GM18907 (cell line): ENCODE results near the gene ID2.

Experiments used
- ATAC-seq: cut with Tn5 transposase; IDR thresholded peaks from one replicate; pipeline ENCODE4 v1.9.1; 2021; ENCODE audit warnings: mild to moderate bottlenecking, moderate library complexity; ENCODE audit not compliant: unreplicated experiment

Gene ID2

DNA sequence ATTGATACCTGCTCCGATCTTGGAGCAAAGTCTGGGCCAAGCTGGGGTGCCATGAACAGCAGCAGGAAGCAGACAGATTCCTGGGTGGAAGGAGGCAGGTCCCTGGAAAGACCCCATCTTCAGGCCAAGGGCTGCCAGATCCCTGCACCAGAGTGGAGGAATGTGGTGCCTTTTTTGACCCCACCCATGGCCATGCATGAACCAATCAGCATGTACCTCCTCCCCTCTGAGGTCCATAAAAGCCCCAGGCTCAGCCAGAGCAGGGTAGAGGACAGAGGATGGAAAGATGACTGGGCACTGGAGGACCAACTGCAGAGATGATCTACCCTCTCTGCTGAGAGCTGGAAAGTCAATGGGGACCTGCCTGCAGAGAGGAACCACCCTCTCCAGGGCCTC lies 34.4 kb upstream of the ID2 start:
- ATAC-seq = no peak

GRCh38 chr2:8648441-8649213 lies 33.2 kb upstream of the ID2 start:
- ATAC-seq = no peak

DNA sequence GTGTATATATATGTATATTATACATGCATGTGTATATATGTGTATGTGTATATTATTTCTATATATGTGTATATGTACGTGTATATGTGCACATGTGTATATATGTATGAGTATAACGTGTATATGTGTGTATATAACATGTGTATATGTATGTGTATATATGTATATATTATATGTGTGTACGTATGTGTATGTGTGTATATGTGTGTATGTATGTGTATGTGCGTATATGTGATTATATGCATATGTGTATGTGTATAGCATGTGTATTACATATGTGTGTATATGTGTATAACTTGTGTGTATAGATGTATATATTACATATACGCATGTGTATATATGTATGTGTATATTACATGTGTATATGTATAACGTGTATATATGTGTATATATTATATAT lies 32.1 kb upstream of the ID2 start:
- no peak for ATAC-seq

- ATAC-seq = no peak
Measured at GRCh38 chr2:8650256-8650655, 31.6 kb upstream of the ID2 start.

- ATAC-seq = no peak
Measured at GRCh38 chr2:8652774-8653426, 29.0 kb upstream of the ID2 start.

DNA sequence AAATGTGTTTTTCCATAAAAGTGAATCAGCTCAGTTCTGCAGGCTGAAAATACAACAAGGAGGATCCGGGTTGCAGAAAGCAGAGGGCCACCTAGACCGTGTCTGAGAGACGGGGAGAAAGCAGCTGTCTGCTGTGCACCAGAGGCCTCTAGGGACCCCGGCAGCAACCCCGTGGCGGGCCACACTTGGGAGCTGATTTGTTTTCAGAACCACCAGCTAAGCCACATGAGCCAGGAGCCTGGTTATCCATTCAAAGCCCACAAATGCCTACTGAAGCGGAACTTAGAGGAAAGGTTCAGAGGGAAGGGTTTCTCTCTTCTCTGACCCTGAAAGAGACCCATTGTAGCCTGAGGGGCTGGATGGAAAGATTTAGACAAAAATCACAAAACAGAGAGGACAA lies 28.4 kb upstream of the ID2 start:
- peak; percentile 65 for ATAC-seq

GRCh38 chr2:8654041-8654440 lies 27.8 kb upstream of the ID2 start:
- no peak for ATAC-seq

- ATAC-seq = no peak
Measured at GRCh38 chr2:8654483-8654882, 27.4 kb upstream of the ID2 start.

DNA sequence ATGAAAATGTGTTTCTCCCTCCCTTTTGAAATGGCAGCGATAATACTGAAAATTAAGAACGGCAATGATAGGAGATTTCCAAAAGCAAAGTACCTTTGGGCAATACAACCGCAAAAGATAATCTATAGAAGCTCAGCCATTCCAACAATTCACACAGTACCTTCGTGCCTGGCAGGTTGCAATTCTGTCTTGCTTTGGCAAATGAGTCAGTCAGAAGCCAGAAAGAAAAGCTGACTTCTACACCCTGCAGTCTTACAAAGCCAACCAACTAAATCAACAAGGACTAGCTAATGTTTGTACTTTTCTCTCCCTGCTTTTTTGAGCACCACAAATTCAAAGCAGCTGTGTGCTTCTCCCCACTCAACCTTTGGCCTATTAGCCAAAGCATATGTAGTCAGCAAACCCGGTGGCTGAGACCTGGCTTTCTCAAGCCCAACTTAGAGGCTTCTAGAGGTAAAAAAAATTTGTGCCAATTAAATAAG lies 25.7 kb upstream of the ID2 start:
- no peak for ATAC-seq

DNA sequence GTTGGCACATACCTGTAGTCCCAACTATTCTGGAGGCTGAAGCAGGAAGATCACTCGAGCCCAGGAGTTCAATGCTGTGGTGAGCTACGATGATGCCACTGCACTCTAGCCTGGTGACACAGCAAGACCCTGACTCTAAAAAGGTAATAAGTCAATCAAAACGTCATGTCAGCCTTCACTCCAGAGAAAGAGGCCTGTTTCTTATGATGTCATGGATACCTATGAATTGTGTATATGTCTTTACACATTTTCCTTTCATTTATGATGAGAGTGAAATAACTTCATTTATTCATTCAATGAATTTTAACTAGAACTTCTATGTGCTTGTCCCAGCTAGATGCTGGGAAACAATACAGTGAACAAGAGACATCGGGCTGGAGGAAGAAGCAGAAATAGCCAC lies 25.0 kb upstream of the ID2 start:
- ATAC-seq = no peak

DNA sequence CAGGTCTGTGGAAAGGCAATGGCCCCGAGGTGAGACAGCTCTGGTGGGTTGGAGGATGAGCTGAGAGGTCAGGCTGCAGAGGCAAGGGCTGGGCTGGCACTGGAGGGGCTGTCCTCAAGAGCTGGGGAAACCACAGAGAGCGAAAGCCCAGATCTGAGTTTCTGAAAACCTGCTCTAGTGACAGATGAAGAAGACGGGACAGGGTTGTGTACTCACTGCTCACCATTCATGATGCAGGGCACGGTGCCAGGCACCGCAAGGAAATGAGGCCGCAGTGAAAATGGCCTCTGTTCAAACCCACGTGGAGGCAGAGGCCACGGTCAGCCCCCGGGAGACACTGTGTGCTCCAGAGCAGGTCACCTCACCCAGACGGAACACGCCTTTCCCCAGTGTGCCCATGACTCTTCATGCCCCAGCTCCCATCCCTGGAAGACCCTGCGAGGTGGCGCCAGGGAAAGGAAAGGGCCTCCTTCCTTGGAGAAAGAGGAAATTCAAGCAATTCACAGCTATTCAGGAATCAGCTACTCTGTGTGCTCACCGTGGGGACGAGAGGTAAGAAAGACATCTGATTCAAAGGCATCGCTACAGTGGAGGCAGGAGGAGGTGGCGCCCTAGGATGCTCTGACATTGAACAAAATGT lies 24.3 kb upstream of the ID2 start:
- no peak for ATAC-seq

GRCh38 chr2:8658064-8658862 lies 23.6 kb upstream of the ID2 start:
- ATAC-seq = no peak

DNA sequence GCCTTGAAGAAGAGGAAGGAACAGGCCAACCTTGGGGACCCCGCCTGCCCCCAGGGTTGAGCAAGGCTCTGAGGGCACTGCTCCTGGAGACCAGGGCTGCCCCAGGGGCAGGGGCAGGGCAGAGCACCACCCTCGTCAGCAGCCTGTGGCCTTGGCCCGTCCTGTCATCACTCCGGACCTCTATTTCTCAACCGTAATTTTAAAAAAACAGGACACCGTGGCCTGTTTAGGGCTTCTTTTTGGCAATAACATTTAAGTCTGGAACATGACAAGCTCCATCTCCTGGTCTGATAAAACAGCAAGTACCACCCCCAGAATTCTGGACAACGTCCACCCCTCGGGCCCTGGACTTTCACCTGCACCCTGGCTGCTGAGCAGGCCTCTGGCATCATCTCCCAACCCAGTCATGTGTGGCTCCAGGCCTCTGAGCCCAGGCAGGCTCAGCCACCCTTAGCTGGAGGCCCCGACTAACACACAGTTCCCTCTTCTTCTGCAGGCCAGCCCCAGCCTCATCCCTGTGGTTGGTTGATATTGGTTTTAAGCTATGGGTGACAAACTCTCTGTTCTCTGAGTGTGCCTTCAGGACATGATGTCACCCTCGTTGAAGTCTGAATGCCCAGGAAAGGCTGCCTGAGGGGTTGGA lies 22.6 kb upstream of the ID2 start:
- ATAC-seq = no peak

GRCh38 chr2:8659735-8660492 lies 21.9 kb upstream of the ID2 start:
- ATAC-seq = no peak

GRCh38 chr2:8661235-8661634 lies 20.6 kb upstream of the ID2 start:
- no peak for ATAC-seq

DNA sequence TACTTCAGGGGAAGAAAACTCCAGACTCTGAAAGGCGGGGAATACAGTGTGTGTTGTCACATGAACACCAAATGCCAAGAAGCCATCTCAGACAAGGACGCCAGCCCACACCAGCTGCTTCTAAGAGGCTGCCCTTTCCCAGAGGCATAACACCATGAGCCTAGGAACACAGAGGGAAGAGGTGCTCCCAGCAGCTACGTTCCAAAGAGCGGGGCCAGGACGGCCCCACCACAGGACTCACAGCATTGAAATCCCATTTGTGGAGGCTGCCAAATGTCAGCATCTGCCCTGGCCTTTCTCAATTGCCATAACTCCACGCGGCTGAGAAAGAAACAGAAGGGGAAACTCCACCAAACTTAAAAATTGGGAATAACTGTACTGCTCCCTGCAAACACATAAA lies 20.1 kb upstream of the ID2 start:
- no peak for ATAC-seq

DNA sequence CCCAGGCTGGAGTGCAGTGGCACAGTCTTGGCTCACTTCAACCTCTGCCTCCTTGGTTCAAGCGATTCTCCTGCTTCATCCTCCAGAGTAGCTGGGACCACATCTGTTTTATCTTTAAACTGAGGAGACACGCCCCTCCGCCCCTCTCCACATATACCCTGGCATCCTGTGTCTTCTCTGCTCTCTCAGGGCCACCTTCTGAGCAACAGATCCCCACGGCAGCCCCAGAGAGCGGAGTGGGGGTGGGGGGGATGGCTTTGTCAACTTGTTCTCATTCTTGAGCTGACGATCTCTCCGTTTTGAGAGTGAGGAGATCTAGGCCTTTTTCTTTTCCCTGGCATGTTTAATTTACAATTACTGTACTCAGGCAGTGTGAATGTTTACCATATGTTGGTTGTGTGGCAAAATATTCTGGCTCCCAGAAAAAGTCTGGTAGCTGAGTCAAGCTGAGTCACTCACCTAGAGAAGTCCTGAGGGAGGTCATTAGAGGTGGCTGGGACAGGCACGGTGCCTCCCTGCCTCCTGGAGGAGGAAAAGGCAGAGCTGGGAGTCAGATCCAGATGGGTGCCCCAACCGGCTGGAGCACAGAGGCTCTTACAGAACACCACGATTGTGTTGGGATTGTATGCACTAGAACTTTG lies 19.5 kb upstream of the ID2 start:
- no peak for ATAC-seq

GRCh38 chr2:8663997-8664396 lies 17.9 kb upstream of the ID2 start:
- ATAC-seq = no peak

GRCh38 chr2:8666581-8666980 lies 15.3 kb upstream of the ID2 start:
- no peak for ATAC-seq
